ENCODE measurements around the gene LMTK2. TPM values are rescaled to one million over a fixed set of nuclear protein-coding genes. Genes with fewer than 3 reads are reported as not detected.

The LMTK2 gene
- total RNA-seq, 1 donor, result 11.2 TPM

- DNase-seq (ENCODE audit: low read depth), result no peak
- TF ChIP-seq, protein P1, sequence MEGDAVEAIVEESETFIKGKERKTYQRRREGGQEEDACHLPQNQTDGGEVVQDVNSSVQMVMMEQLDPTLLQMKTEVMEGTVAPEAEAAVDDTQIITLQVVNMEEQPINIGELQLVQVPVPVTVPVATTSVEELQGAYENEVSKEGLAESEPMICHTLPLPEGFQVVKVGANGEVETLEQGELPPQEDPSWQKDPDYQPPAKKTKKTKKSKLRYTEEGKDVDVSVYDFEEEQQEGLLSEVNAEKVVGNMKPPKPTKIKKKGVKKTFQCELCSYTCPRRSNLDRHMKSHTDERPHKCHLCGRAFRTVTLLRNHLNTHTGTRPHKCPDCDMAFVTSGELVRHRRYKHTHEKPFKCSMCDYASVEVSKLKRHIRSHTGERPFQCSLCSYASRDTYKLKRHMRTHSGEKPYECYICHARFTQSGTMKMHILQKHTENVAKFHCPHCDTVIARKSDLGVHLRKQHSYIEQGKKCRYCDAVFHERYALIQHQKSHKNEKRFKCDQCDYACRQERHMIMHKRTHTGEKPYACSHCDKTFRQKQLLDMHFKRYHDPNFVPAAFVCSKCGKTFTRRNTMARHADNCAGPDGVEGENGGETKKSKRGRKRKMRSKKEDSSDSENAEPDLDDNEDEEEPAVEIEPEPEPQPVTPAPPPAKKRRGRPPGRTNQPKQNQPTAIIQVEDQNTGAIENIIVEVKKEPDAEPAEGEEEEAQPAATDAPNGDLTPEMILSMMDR (IDR thresholded peaks at IDR 0.05; ENCODE audit: insufficient read depth, low read depth, low read length), result no peak
- H3K4me3 ChIP-seq (ENCODE audit: low read depth, low read length), result no peak overlapping the region
These were observed 33.6 kb upstream of the LMTK2 start for GRCh38 chr7:98073047-98073446.

- DNase-seq (ENCODE audit: low read depth), result no peak
- TF ChIP-seq, protein P1 (IDR thresholded peaks at IDR 0.05; ENCODE audit: insufficient read depth, low read depth, low read length), result no peak
- H3K4me3 ChIP-seq (ENCODE audit: low read depth, low read length), result no peak overlapping the region
These were observed 30.9 kb upstream of the LMTK2 start for GRCh38 chr7:98075801-98076200.

DNA sequence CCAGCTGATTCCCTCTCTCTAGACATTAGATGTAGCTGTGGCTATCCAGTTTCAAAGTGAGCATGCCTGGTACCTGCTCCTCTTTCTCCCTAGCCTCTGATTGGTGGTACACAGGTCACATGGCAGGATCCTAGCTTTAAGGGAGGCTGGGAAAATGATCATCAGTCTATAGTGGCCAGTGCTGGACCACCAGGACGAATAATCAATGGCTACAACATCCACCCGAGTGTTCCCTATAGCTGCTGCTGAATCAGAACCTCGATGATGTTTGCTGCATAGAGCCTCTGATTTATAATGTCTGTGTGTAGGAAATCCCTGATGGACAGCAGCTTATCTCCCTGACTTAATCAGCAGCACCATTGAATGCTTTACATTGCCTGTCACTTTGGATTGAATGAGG, 28.9 kb upstream of the LMTK2 start:
- TF ChIP-seq, protein P1 (IDR thresholded peaks at IDR 0.05; ENCODE audit: insufficient read depth, low read depth, low read length), result no peak
- no peak overlapping the region for H3K4me3 ChIP-seq (ENCODE audit: low read depth, low read length)
- no peak for DNase-seq (ENCODE audit: low read depth)

DNA sequence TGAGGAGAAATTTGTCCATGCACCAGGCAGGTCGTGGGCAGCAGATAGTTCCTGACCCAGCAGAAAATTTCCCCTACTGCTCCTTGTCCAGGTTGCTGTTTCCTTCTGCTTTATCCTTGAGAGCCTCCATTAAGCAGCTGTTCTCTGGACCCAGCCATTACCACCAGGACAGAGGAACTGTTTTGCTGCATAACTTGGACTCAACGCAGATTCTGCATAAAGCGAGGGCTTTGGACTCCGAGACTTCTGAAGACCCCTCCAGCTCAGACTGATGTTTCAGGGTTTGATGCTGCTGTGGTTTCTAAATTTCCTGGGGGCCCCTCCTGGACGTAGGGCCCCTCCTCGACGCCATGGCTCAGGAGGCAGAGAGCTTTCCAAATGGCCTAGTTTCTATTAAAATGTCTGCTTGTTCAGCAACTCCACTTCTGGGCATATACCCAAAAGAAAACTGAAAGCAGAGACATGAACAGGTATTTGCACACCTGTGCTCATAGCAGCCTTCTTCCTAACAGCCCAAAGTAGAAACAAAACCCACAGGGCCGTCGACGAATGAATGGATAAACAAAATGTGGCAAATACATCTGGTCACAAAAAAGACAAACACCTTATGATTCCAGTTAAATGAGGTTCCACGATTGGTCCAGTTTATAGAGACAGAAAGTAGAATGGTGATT, 28.3 kb upstream of the LMTK2 start:
- no peak for DNase-seq (ENCODE audit: low read depth)
- H3K4me3 ChIP-seq (ENCODE audit: low read depth, low read length), result no peak overlapping the region
- TF ChIP-seq, protein P1 (IDR thresholded peaks at IDR 0.05; ENCODE audit: insufficient read depth, low read depth, low read length), result no peak

DNA sequence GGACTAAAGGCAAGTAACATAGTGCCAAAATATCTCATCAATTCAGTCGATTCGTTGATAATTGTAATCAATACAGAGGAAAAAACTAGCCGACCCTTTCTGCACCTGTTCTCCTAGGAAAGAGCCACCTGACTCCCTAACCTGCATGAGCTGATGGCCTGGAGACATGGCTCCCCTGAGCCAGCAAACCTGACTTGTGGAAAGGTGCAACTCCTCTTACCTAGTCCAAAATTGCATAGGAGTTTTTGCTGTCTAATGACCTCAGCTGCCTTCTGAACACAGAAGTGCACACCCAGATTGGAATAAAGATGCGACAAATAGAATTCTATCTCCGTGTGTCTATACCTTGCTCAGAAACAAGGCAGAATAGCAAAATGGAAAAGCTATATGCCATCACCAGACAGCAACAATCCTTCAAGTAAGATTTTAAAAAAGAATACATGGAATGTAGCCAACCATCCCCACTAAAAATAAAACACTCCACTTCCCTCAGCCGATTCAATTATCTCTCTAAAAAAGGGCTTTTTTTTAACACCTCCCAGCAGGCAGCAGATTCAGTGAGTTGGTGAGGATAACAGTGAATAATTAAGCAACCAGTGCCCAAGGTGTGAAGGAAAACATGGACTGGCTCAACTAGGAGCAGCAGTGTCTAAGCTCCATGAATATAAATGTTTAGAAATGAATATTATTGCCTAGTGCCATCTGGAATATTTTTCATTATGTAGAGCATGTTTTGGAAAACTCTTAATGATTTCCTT, 26.6 kb upstream of the LMTK2 start:
- DNase-seq (ENCODE audit: low read depth), result no peak
- H3K4me3 ChIP-seq (ENCODE audit: low read depth, low read length), result no peak overlapping the region
- TF ChIP-seq, protein P1 (IDR thresholded peaks at IDR 0.05; ENCODE audit: insufficient read depth, low read depth, low read length), result no peak

GRCh38 chr7:98081319-98081718, 25.3 kb upstream of the LMTK2 start:
- DNase-seq (ENCODE audit: low read depth), result no peak
- H3K4me3 ChIP-seq (ENCODE audit: low read depth, low read length), result no peak overlapping the region
- TF ChIP-seq, protein P1 (IDR thresholded peaks at IDR 0.05; ENCODE audit: insufficient read depth, low read depth, low read length), result no peak
